Colonic mucosa (tissue), 4 donors: ENCODE results near the gene CACTIN. TPM values are rescaled to one million over a fixed set of nuclear protein-coding genes. Genes with fewer than 3 reads are reported as not detected.
A peak's percentile ranks its signal among the peaks of the same experiment; 100 is the strongest.

Experiments
- DNase-seq: peaks from one replicate; pipeline ENCODE4 v3.0.0-alpha.2; 2020
- H3K27ac ChIP-seq: fragments of 200-600 bp; one replicate; pipeline ENCODE4 v1.8.0; 2021
- H3K27me3 ChIP-seq: fragments of 200-600 bp; one replicate; pipeline ENCODE4 v1.8.0; 2021
- H3K36me3 ChIP-seq: fragments of 200-600 bp; one replicate; pipeline ENCODE4 v1.8.0; 2021
- H3K4me1 ChIP-seq: fragments of 200-600 bp; one replicate; pipeline ENCODE4 v1.8.0; 2021; ENCODE audit warnings: mild to moderate bottlenecking
- H3K4me3 ChIP-seq: fragments of 200-600 bp; one replicate; pipeline ENCODE4 v1.8.0; 2021
- H3K9ac ChIP-seq, 2 donors: one replicate each; pipeline ENCODE4 v1.7.0; 2013; ENCODE audit warnings: control low read depth in 2 of 2, low read depth in 2 of 2, low read length in 2 of 2
- H3K9me3 ChIP-seq: fragments of 200-600 bp; one replicate; pipeline ENCODE4 v1.8.0; 2021
- intact Hi-C: fragments of 100-400 bp; cut with DNase I; formaldehyde crosslinking; loops from one replicate; pipeline ENCODE4 v1.14.1; 2022
- total RNA-seq, 2 donors: library from RNA; stranded (reverse); fragmentation: NEBNext Ultra II Directional in 1 of 2; extraction: Animal tissue kit (Norgen Biotek cat#: 25700) in 1 of 2; gene quantifications; one replicate each; pipeline ENCODE4 v1.2.1, GENCODE V29; 2021
- TF ChIP-seq, protein P1 (sequence below): fragments of 200-600 bp; IDR thresholded peaks from one replicate; pipeline ENCODE4 v1.8.0; 2022; ENCODE audit warnings: antibody characterized with exemption, mild to moderate bottlenecking
- donor health status: healthy.
- donor health status: DM: no; HTN: no; CAD: no.
- donor health status: DM: no; HTN: no; CAD: no.

CACTIN gene
- total RNA-seq, 2 donors from 2014 or later, result 12.0 to 35.1 TPM

GRCh38 chr19:3618144-3618810 lies 8.3 kb downstream of the CACTIN start:
- H3K4me1 ChIP-seq, result no peaks in the 10 kb centered on the region
- no peaks in the 10 kb centered on the region for H3K27me3 ChIP-seq
- H3K27ac ChIP-seq, result no peak overlapping the region
- DNase-seq, result peak; percentile 75
- H3K9ac ChIP-seq, result no peak overlapping the region
- no peaks in the 10 kb centered on the region for H3K36me3 ChIP-seq
- intact Hi-C loops, result loop anchor here (2.0 kb wide), 1 partner anchor 73 kb away; no protein-coding TSS in a partner anchor
- no peaks in the 10 kb centered on the region for H3K9me3 ChIP-seq
- TF ChIP-seq, protein P1, sequence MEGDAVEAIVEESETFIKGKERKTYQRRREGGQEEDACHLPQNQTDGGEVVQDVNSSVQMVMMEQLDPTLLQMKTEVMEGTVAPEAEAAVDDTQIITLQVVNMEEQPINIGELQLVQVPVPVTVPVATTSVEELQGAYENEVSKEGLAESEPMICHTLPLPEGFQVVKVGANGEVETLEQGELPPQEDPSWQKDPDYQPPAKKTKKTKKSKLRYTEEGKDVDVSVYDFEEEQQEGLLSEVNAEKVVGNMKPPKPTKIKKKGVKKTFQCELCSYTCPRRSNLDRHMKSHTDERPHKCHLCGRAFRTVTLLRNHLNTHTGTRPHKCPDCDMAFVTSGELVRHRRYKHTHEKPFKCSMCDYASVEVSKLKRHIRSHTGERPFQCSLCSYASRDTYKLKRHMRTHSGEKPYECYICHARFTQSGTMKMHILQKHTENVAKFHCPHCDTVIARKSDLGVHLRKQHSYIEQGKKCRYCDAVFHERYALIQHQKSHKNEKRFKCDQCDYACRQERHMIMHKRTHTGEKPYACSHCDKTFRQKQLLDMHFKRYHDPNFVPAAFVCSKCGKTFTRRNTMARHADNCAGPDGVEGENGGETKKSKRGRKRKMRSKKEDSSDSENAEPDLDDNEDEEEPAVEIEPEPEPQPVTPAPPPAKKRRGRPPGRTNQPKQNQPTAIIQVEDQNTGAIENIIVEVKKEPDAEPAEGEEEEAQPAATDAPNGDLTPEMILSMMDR, result peak; percentile 97
- no peak overlapping the region for H3K4me3 ChIP-seq

DNA sequence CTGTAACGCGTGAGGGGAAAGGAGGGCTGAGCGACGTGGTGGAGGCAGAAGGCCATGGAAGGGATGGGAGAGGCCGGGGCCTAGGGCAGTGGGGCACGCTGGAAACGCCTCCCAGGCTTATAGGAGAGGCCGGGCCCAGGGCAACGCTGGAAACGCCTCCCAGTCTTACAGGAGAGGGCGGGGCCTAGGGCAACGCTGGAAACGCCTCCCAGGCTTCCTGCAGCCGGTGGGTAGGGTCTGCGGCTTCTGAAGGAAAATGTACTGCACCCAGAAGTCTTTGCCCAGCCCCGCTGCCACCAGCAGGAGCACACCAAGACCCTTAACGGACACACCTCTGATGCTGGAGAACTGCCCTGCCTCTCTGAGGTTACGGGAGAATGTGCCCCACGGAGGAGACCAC lies 9.1 kb downstream of the CACTIN start:
- Histone ChIP-seq H3K27ac (no peak overlapping the region), H3K9me3 (no peaks in the 10 kb centered on the region), H3K36me3 (no peaks in the 10 kb centered on the region), H3K27me3 (no peaks in the 10 kb centered on the region), H3K4me3 (no peak overlapping the region), H3K9ac (no peak overlapping the region), H3K4me1 (no peaks in the 10 kb centered on the region)
- TF ChIP-seq, protein P1, result no peak
- intact Hi-C loops, result no loop called here
- no peak for DNase-seq

GRCh38 chr19:3615524-3616135 lies 11.0 kb downstream of the CACTIN start:
- TF ChIP-seq, protein P1, result no peak
- intact Hi-C loops, result no loop called here
- Histone ChIP-seq H3K27me3 (no peaks in the 10 kb centered on the region), H3K9ac (no peak overlapping the region), H3K4me1 (no peaks in the 10 kb centered on the region), H3K36me3 (no peaks in the 10 kb centered on the region), H3K9me3 (no peaks in the 10 kb centered on the region), H3K27ac (no peak overlapping the region), H3K4me3 (no peak overlapping the region)
- DNase-seq, result no peak

DNA sequence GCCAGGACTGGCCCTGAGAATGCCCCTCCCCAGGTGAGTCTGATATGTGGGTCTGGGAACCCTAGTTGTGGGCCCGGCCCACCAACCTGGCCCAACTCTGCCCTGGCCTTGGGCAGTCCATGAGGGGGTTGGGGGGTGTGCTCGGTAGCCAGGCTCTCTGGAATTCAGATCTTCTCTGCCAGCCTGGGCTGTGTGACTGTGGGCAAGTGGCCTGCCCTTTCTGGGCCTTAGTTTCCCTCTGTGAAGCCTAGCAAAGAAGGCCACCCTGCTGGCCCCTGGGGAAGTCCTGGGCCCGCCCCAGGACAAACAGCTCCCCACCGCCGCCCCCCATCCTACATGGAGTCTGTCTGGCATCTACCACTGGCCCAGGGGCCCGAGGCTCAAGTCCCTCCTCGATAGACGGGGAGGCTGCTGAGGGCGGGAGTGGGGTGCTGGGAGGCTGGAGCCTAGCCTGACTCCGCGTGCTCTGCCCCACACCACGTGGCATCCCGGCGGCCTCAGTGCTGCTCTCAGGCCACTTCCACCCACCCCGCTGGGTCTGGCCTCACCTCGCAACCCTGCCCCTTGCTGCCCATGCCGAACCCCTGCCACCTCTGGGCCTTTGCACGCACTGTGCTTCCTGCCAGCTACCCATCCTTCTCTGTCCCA lies 11.6 kb downstream of the CACTIN start:
- intact Hi-C loops, result no loop called here
- H3K27ac ChIP-seq, result no peak overlapping the region
- no peaks in the 10 kb centered on the region for H3K36me3 ChIP-seq

More for the DNA sequence above, 11.6 kb downstream of the CACTIN start:
- TF ChIP-seq, protein P1, result no peak
- no peak overlapping the region for H3K9ac ChIP-seq
- no peak for DNase-seq
- no peak overlapping the region for H3K4me3 ChIP-seq
- no peaks in the 10 kb centered on the region for H3K9me3 ChIP-seq
- H3K4me1 ChIP-seq, result no peaks in the 10 kb centered on the region
- no peaks in the 10 kb centered on the region for H3K27me3 ChIP-seq
